DOHH2 (cell line): ENCODE data around the gene NCOR2.

Source experiments
- H3F3A ChIP-seq: fragments of 200-600 bp; sonication (generic), shearing (Covaris generic); 2 replicates; pipeline ENCODE4 v1.6.0; 2016; ENCODE audit warnings: antibody characterized with exemption, mild to moderate bottlenecking; ENCODE audit not compliant: control insufficient read depth, insufficient read depth
- H3K27ac ChIP-seq: fragments of 200-600 bp; sonication (generic); 2 replicates; pipeline ENCODE4 v1.5.1; 2014; ENCODE audit warnings: low read depth, mild to moderate bottlenecking, low read length, moderate library complexity
- H3K27me3 ChIP-seq: fragments of 200-600 bp; sonication (generic); 2 replicates; pipeline ENCODE4 v1.6.1; 2014; ENCODE audit warnings: mild to moderate bottlenecking, low read length, mixed read lengths; ENCODE audit not compliant: control insufficient read depth
- H3K36me3 ChIP-seq: fragments of 200-600 bp; sonication (generic); 2 replicates; pipeline ENCODE4 v1.6.1; 2014; ENCODE audit warnings: mild to moderate bottlenecking, low read length, moderate library complexity, mixed read lengths; ENCODE audit not compliant: control insufficient read depth
- H3K4me1 ChIP-seq: fragments of 200-600 bp; sonication (generic); 2 replicates; pipeline ENCODE4 v1.6.1; 2014; ENCODE audit warnings: mild to moderate bottlenecking, low read length, mixed read lengths; ENCODE audit not compliant: control insufficient read depth
- H3K4me2 ChIP-seq: fragments of 200-600 bp; sonication (generic); 2 replicates; pipeline ENCODE4 v1.6.0; 2014; ENCODE audit warnings: mild to moderate bottlenecking, low read length, moderate library complexity
- H3K4me3 ChIP-seq: fragments of 200-600 bp; sonication (generic); 2 replicates; pipeline ENCODE4 v1.5.1; 2014; ENCODE audit warnings: mild to moderate bottlenecking, low read length, mixed read lengths
- H3K79me2 ChIP-seq: fragments of 200-600 bp; sonication (generic); 2 replicates; pipeline ENCODE4 v1.6.1; 2014; ENCODE audit warnings: mild to moderate bottlenecking, low read length, mixed read lengths; ENCODE audit not compliant: control insufficient read depth
- H3K9me2 ChIP-seq: fragments of 200-600 bp; sonication (generic); replicated peaks from 2 replicates; pipeline ENCODE4 v1.6.1; 2014; ENCODE audit warnings: mild to moderate bottlenecking, low read length, mixed read lengths; ENCODE audit not compliant: control insufficient read depth
- H3K9me3 ChIP-seq: fragments of 200-600 bp; sonication (generic); 2 replicates; pipeline ENCODE4 v1.6.1; 2014; ENCODE audit warnings: antibody characterized with exemption, low read length, mixed read lengths; ENCODE audit not compliant: control insufficient read depth, insufficient read depth
- H4K20me1 ChIP-seq: fragments of 200-600 bp; sonication (generic); 2 replicates; pipeline ENCODE4 v1.6.0; 2014; ENCODE audit warnings: low read depth, mild to moderate bottlenecking, antibody characterized with exemption, low read length, moderate library complexity; ENCODE audit not compliant: control insufficient read depth, insufficient read depth
- EZH2phosphoT487 ChIP-seq: fragments of 200-600 bp; sonication (generic); IDR thresholded peaks from 2 replicates; pipeline ENCODE4 v1.6.1; 2017; ENCODE audit warnings: borderline replicate concordance, mild to moderate bottlenecking, antibody characterized with exemption, low read length, moderate library complexity, mixed read lengths
- TF ChIP-seq, protein P1 (sequence below): fragments of 200-600 bp; sonication (generic); IDR thresholded peaks from one replicate; pipeline ENCODE4 v1.5.1; 2014; ENCODE audit warnings: antibody characterized with exemption, mild to moderate bottlenecking, low read depth, low read length; ENCODE audit not compliant: poor library complexity, severe bottlenecking

The NCOR2 gene

DNA sequence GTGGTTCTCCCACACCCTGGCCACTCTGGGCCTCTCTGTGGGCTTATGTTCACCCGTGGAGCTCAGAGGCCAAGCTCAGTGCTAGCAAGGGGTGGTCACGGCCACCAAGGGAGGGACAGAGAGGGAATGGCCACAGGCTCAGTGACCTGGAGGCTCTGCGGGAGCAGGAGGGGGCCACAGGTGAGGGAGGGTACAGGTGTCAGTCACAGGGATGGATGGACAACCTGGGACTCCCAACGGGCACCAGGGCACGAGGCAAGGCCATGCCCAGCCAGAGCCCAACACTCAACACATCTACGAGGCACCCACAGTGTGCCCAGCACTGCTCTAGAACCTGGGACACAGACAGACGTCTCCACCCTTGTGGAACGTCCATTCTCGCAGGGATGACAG is 11.3 kb downstream of the NCOR2 start:
- no peaks in the 10 kb centered on the region for H3K9me2 ChIP-seq
- H3K4me1 ChIP-seq: peaks cover 46% of the 10 kb centered on the region
- no peaks in the 10 kb centered on the region for H3K27me3 ChIP-seq
- H4K20me1 ChIP-seq: peaks cover 58% of the 10 kb centered on the region
- H3K27ac ChIP-seq: no peak overlapping the region
- H3K4me2 ChIP-seq: no peak overlapping the region
- peaks cover 9% of the 10 kb centered on the region; the same call in 1 of the 2 replicates for H3K36me3 ChIP-seq
- peaks cover 4% of the 10 kb centered on the region; the same call in 1 of the 2 replicates for H3F3A ChIP-seq
- peaks cover 99% of the 10 kb centered on the region for H3K79me2 ChIP-seq
- no peaks in the 10 kb centered on the region for H3K9me3 ChIP-seq
- TF ChIP-seq EZH2phosphoT487: no peak
- TF ChIP-seq, protein P1, sequence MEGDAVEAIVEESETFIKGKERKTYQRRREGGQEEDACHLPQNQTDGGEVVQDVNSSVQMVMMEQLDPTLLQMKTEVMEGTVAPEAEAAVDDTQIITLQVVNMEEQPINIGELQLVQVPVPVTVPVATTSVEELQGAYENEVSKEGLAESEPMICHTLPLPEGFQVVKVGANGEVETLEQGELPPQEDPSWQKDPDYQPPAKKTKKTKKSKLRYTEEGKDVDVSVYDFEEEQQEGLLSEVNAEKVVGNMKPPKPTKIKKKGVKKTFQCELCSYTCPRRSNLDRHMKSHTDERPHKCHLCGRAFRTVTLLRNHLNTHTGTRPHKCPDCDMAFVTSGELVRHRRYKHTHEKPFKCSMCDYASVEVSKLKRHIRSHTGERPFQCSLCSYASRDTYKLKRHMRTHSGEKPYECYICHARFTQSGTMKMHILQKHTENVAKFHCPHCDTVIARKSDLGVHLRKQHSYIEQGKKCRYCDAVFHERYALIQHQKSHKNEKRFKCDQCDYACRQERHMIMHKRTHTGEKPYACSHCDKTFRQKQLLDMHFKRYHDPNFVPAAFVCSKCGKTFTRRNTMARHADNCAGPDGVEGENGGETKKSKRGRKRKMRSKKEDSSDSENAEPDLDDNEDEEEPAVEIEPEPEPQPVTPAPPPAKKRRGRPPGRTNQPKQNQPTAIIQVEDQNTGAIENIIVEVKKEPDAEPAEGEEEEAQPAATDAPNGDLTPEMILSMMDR: no peak
- H3K4me3 ChIP-seq: no peak overlapping the region

DNA sequence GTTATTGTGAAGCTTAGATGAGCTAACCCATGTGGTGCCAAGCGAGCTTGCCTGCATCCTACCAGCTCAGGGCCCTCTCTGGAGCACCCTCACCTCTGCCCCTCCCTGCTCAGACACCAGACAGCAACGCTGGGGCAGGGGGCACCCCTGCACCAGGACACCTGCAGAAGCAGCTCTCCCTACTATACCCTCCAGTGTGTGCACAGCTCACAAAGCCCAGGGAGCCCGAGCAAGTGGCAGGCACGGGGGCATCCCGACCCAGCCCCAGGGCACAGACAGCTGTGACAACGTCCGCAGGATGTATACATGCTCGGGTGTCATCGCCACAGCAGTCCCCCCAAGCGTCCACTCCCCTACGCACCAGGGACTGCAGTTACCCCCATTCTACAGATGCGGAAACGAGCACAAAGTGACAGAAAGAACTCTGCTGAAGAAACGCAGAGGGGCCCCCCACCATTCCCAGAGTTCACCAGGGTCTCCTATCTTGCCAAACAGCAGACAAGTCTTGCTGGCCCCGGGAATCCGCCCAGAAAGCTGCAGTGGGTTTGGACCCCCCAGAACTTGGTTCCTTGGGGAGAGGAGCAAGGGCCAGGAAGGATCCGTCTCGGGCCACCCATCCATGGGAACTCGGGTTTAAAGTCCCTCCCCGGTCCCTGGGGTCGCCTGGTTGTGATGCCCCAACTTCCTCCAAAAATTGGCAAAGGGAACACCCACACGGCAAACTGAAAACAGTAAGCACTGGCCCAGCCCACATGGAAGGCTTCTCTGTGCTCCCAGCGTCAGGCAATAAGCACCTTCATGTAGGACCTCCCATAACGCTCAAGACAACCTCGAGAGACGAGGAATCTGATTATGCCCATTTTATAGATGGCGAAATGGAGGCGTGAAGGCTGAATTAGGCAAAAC is 12.0 kb downstream of the NCOR2 start:
- Histone ChIP-seq H3K36me3 (peaks cover 9% of the 10 kb centered on the region; the same call in 1 of the 2 replicates), H3K27ac (no peak overlapping the region), H4K20me1 (peaks cover 53% of the 10 kb centered on the region)

DNA sequence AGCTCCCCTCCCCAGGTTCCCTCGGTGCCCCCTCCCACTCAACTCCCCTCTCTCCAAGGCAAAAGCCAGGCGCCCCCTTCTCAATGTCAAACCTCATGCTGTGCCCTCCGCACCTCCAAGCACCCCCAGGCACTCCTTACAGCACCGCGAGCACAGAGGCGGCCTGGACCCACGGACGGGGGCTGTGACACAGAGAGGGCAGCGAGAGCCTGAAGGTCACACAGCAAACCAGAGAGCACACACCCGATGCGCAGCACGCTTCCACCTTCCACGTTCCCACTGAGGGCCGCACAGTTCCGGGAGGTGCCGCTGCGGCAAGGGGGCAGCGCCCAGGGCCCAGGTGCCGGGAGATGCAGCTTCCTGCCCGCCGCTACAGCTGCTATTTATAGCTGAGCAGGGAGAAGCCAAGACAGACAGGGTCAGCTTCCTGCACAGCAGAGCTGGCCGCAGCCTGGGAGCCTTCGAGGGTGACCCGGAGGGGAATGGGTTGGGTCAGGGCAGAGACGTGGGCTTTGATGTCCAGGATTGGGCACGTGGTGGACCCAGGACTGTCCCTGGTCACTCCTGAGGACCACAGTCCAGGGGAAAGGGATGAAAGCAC is 12.9 kb downstream of the NCOR2 start:
- Histone ChIP-seq H3F3A (0 out of 2 replicates have a peak, but pooled peaks cover 4% of the 10 kb centered on the region), H3K9me3 (no peaks in the 10 kb centered on the region), H4K20me1 (peaks cover 44% of the 10 kb centered on the region), H3K4me3 (no peak overlapping the region), H3K4me1 (peaks cover 40% of the 10 kb centered on the region), H3K79me2 (peaks cover 99% of the 10 kb centered on the region), H3K4me2 (no peak overlapping the region), H3K27ac (no peak overlapping the region), H3K36me3 (peaks cover 9% of the 10 kb centered on the region; the same call in 1 of the 2 replicates), H3K9me2 (no peaks in the 10 kb centered on the region), H3K27me3 (no peaks in the 10 kb centered on the region)
- TF ChIP-seq, protein P1: no peak
- no peak for TF ChIP-seq EZH2phosphoT487

More for the DNA sequence above, 12.0 kb downstream of the NCOR2 start:
- Histone ChIP-seq H3K9me2 (no peaks in the 10 kb centered on the region), H3K4me2 (no peak overlapping the region), H3K4me3 (no peak overlapping the region), H3K79me2 (peaks cover 99% of the 10 kb centered on the region), H3K27me3 (no peaks in the 10 kb centered on the region), H3K4me1 (peaks cover 46% of the 10 kb centered on the region), H3F3A (peaks cover 4% of the 10 kb centered on the region; the same call in 1 of the 2 replicates), H3K9me3 (no peaks in the 10 kb centered on the region)
- TF ChIP-seq EZH2phosphoT487: no peak
- TF ChIP-seq, protein P1: no peak
